CD4-positive, alpha-beta memory T cell (primary cell): ENCODE data around the gene SPTBN5. TPM values are rescaled to one million over a fixed set of nuclear protein-coding genes. Genes with fewer than 3 reads are reported as not detected.

Experiments
- CTCF ChIA-PET: fragments of 350-600 bp; sonication (Branson Sonifier 250); formaldehyde crosslinking; loops from one replicate; lab custom pipeline; 2021; ENCODE audit warnings: inconsistent platforms; ENCODE audit not compliant: partially characterized antibody; lab: Charles Lee
- POLR2A ChIA-PET: fragments of 350-600 bp; sonication (Branson Sonifier 250); formaldehyde crosslinking; loops from one replicate; lab custom pipeline; 2021; ENCODE audit not compliant: partially characterized antibody; lab: Charles Lee
- DNase-seq, 5 donors: peaks; one replicate each; pipeline versions ENCODE4 v3.0.0 to v3.0.0-alpha.2; 2020 to 2022; ENCODE audit warnings: mixed read lengths in 1 of 5
- H3K27ac ChIP-seq: one replicate; pipeline ENCODE4 v1.7.0; 2013; ENCODE audit warnings: low read depth, low read length
- H3K27me3 ChIP-seq: 2 replicates; pipeline ENCODE4 v1.7.0; 2013; ENCODE audit warnings: mild to moderate bottlenecking, low read length, moderate library complexity; ENCODE audit not compliant: insufficient read depth
- H3K36me3 ChIP-seq: 2 replicates; pipeline ENCODE4 v1.7.0; 2013; ENCODE audit warnings: mild to moderate bottlenecking, low read length, moderate library complexity; ENCODE audit not compliant: insufficient read depth
- H3K4me1 ChIP-seq: 2 replicates; pipeline ENCODE4 v1.7.0; 2013; ENCODE audit warnings: mild to moderate bottlenecking, low read length, moderate library complexity; ENCODE audit not compliant: insufficient read depth
- H3K4me3 ChIP-seq, 2 donors: one replicate each; pipeline ENCODE4 v1.7.0; 2013; ENCODE audit warnings: low read length in 2 of 2, mild to moderate bottlenecking in 1 of 2
- H3K9me3 ChIP-seq, 2 donors: one replicate each; pipeline ENCODE4 v1.7.0; 2013; ENCODE audit warnings: low read length in 2 of 2, control low read depth in 1 of 2; ENCODE audit not compliant: control insufficient read depth in 1 of 2
- H3K27ac Mint-ChIP-seq, 7 donors: one replicate each; pipeline ENCODE4 v1.8.0; 2020 to 2021; ENCODE audit warnings: mixed read lengths in 7 of 7, mild to moderate bottlenecking in 6 of 7, inconsistent platforms in 3 of 7, moderate library complexity in 3 of 7
- H3K27me3 Mint-ChIP-seq, 2 donors: one replicate each; pipeline ENCODE4 v1.8.0; 2020 to 2021; ENCODE audit warnings: mixed read lengths in 2 of 2
- H3K36me3 Mint-ChIP-seq, 2 donors: one replicate each; pipeline ENCODE4 v1.8.0; 2020 to 2021; ENCODE audit warnings: mixed read lengths in 2 of 2, inconsistent platforms in 1 of 2, mild to moderate bottlenecking in 1 of 2
- H3K4me1 Mint-ChIP-seq, 4 donors: one replicate each; pipeline ENCODE4 v1.8.0; 2020 to 2021; ENCODE audit warnings: mixed read lengths in 4 of 4, mild to moderate bottlenecking in 1 of 4
- H3K4me3 Mint-ChIP-seq, 8 donors: one replicate each; pipeline ENCODE4 v1.8.0; 2020 to 2021; ENCODE audit warnings: mixed read lengths in 8 of 8, mild to moderate bottlenecking in 7 of 8, moderate library complexity in 6 of 8, inconsistent platforms in 3 of 8
- H3K9me3 Mint-ChIP-seq, 8 donors: one replicate each; pipeline ENCODE4 v1.8.0; 2020 to 2021; ENCODE audit warnings: mixed read lengths in 8 of 8, mild to moderate bottlenecking in 5 of 8, inconsistent platforms in 3 of 8, moderate library complexity in 1 of 8
- intact Hi-C: fragments of 100-400 bp; cut with micrococcal nuclease; formaldehyde crosslinking; loops from one replicate; pipeline ENCODE4 v1.15.1; 2023
- polyA plus RNA-seq, 2 donors: library from polyadenylated mRNA; unstranded; fragments of 300-500 nt; fragmentation: Illumina TruSeq; gene quantifications; one replicate each; pipeline ENCODE4 v1.2.3, GENCODE V29; 2021
- total RNA-seq, 2 experiments: library from RNA; stranded (reverse); gene quantifications; one replicate each; pipeline ENCODE4 v1.2.3, GENCODE V29; 2021

The SPTBN5 gene
- total and polyA plus RNA-seq, 4 experiments from 2014 or later = 0.03 to 2.7 (median 2.4) TPM; not detected in 1

DNA sequence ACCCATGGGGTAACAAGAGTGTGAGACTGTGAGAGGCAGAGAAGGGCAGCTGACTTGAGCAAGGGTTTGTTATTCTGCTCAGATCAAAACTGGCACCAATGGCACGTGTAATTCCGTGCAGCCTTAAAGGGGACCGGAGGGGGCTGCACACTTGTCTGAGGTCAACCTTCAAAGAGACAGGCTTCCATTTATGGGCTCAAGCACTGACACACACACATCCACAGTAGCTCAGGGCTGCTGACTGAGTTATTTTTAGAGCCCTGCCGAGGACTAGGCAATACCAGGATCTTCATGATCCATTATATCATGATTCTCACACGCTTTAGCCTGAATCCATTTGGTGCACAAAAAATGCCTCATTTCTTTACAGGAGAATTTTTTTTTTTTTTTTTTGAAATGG is 20.6 kb upstream of the SPTBN5 start:
- peaks cover 0 to 13% (median 4%) of the 10 kb centered on the region in 4 donors for H3K4me1 Mint-ChIP-seq
- Histone ChIP-seq H3K4me1 (no peaks in the 10 kb centered on the region), H3K9me3 (no peaks in the 10 kb centered on the region), H3K36me3 (peaks cover 18% of the 10 kb centered on the region), H3K27me3 (no peaks in the 10 kb centered on the region), H3K27ac (no peak overlapping the region), H3K4me3 (no peak overlapping the region)
- no peaks in the 10 kb centered on the region for H3K9me3 Mint-ChIP-seq
- H3K27ac Mint-ChIP-seq = peak overlapping the region in 1 of 7 donors; percentile 25
- no peaks in the 10 kb centered on the region for H3K27me3 Mint-ChIP-seq
- CTCF ChIA-PET = interaction anchor here (1.4 to 2.3 kb wide), 2 partner anchors 10 to 23 kb away, joined by 7 to 9 read pairs; no protein-coding TSS in a partner anchor
- no peak for DNase-seq
- no peak overlapping the region for H3K4me3 Mint-ChIP-seq
- intact Hi-C loops = no loop called here
- peaks cover 28 to 65% of the 10 kb centered on the region in 2 donors for H3K36me3 Mint-ChIP-seq
- POLR2A ChIA-PET = no interaction called here

DNA sequence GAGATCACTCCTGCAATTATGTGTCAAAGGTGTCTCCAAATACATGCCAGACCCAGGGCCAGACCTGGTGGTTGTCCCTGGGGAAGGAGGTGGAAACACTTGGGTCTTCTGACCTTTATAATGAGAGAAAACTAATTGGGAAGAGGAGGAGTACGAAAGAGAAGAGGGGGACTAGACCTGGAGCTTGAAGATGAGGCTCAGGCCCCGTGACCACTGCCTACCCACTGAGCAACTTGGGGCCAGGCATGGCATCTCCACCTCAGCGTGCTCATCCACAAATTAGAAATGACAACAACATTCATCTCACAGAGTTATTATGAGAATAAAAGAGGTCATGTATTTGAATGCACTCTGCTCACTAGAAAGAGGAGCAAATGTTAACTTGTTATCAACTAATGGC is 19.4 kb upstream of the SPTBN5 start:
- Mint-ChIP-seq H3K36me3 (peaks cover 22 to 67% of the 10 kb centered on the region in 2 donors), H3K4me3 (no peak overlapping the region), H3K27me3 (no peaks in the 10 kb centered on the region), H3K4me1 (peaks cover 0 to 13% (median 4%) of the 10 kb centered on the region in 4 donors), H3K9me3 (no peaks in the 10 kb centered on the region), H3K27ac (peak overlapping the region in 3 of 7 donors; percentile 38 to 77 (median 68))
- CTCF ChIA-PET = interaction anchor here (1.5 to 2.3 kb wide), 2 partner anchors 8 to 140 kb away, joined by 5 to 9 read pairs; partner anchors contain the start of gene MAPKBP1
- no peaks in the 10 kb centered on the region for H3K27me3 ChIP-seq
- H3K9me3 ChIP-seq = no peaks in the 10 kb centered on the region
- H3K27ac ChIP-seq = no peak overlapping the region
- peaks cover 20% of the 10 kb centered on the region for H3K36me3 ChIP-seq
- no peaks in the 10 kb centered on the region for H3K4me1 ChIP-seq
- intact Hi-C loops = no loop called here
- no peak overlapping the region for H3K4me3 ChIP-seq
- DNase-seq = no peak
- POLR2A ChIA-PET = interaction anchor here (0.7 kb wide), 1 partner anchor 226 kb away, joined by 3 read pairs; no protein-coding TSS in a partner anchor

DNA sequence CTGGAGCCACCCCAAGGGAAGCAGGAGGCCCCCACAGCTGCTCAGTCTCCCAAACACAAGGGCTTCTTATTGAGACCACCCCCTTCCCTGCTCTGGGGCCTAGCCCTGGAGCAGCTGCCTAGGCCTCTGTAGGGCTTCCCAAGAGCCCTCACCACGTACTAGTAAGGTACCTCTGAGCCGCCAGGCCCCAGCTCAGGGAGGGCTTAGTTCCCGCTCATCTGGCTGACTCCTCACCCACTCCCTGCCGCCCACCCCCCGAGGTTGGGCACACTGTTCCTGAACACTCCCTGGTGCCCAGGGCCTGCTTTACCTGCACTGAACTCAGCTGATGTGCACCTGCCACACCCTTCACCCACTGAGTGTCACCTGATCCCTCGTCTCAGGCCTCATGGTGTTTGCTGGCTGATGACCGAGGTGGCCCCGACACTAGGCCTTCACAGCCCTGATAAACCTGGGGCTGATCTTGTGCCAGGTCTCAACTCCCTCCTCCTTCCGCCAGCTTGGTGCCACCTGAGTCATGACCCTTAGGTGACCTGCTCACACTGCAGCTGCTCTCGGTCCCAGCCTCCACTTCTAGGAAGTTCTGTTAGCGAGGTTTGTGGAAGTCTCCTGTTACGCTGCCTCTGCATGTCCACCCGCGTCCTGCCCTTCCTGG is 18.0 kb upstream of the SPTBN5 start:
- no peaks in the 10 kb centered on the region for H3K27me3 Mint-ChIP-seq
- Histone ChIP-seq H3K27me3 (no peaks in the 10 kb centered on the region), H3K36me3 (peaks cover 27% of the 10 kb centered on the region), H3K9me3 (no peaks in the 10 kb centered on the region), H3K27ac (no peak overlapping the region), H3K4me3 (no peak overlapping the region), H3K4me1 (no peaks in the 10 kb centered on the region)
- H3K9me3 Mint-ChIP-seq = no peaks in the 10 kb centered on the region
- intact Hi-C loops = no loop called here
- peaks cover 0 to 13% (median 3%) of the 10 kb centered on the region in 4 donors for H3K4me1 Mint-ChIP-seq
- DNase-seq = no peak
- no peak overlapping the region for H3K4me3 Mint-ChIP-seq
- peaks cover 28 to 65% of the 10 kb centered on the region in 2 donors for H3K36me3 Mint-ChIP-seq
- peak overlapping the region in 4 of 7 donors; percentile 13 to 70 (median 46) for H3K27ac Mint-ChIP-seq
- ChIA-PET POLR2A (no interaction called here), CTCF (interaction anchor here (1.5 kb wide), 1 partner anchor 138 kb away, joined by 5 read pairs; the partner anchor contains the start of gene MAPKBP1)

DNA sequence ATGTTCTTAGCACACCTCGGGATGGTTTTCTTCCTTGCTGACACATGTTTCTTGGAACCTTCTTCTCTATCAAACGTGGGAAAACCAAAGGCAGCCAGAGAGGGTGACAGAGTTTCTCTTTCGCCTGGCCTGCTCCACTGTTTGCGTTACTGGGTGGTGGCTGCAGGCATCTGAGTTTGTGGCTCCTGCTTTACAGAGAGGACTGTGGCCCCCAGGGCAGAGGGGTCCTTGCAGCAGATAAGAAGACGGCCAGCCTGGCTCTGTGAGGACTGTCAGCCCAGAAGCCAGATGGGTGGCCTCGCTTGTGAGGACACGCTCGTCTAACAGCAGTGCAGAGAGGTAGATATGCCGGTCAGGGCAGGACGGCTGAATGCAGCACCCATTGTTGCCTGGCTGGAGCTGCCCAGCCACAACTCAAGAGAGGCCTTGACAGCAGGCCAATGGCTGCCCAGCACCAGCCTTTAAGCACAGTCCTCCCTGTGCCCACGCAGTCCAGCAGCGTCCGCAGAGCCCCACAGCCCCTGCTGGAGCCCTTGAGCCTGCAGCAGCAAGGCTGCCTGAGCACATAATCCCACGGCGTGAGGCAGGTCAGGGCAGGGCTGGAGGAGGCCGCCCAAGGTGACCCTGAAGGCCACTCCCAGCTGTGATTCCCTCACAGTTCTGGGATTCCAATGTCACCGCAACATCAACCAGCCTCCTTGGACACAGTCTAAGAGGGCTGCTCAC is 15.0 kb upstream of the SPTBN5 start:
- Histone ChIP-seq H3K4me3 (no peak overlapping the region), H3K36me3 (peaks cover 29% of the 10 kb centered on the region), H3K4me1 (peaks cover 7% of the 10 kb centered on the region), H3K9me3 (no peaks in the 10 kb centered on the region), H3K27me3 (no peaks in the 10 kb centered on the region), H3K27ac (no peak overlapping the region)
- Mint-ChIP-seq H3K4me3 (no peak overlapping the region), H3K36me3 (peaks cover 35 to 66% of the 10 kb centered on the region in 2 donors), H3K4me1 (peaks cover 8 to 17% (median 10%) of the 10 kb centered on the region in 4 donors), H3K27me3 (no peaks in the 10 kb centered on the region), H3K27ac (peak overlapping the region in 2 of 7 donors; percentile 23 to 40), H3K9me3 (no peaks in the 10 kb centered on the region)
- intact Hi-C loops = no loop called here
- ChIA-PET POLR2A (interaction anchor here (1.1 to 6.6 kb wide), 2 partner anchors 27 to 135 kb away, joined by 3 to 49 read pairs; partner anchors contain the start of gene MAPKBP1), CTCF (interaction anchor here (1.0 to 9.1 kb wide), 5 partner anchors 13 to 136 kb away, joined by 3 to 287 read pairs (median 5); partner anchors contain the start of gene MAPKBP1)
- no peak for DNase-seq

DNA sequence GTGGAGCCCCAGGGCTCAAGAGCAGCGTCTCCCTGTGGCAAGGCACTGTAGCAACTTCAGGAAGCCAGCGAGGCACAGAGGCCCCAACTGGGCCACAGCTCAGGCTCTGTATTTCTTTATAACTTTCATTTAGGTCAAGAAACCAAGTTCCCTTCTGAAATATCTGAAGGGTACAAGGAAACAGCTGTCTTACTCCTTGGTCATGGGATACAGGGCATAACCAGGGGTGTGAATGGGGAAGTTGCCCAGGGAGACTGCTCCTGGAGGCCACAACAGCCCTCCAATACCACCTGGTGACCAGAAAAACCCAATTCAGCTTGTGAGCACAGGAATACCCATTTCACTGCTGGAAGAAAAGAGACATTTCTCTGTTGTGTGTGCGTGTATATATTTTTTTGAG is 13.3 kb upstream of the SPTBN5 start:
- ChIA-PET POLR2A (interaction anchor here (1.0 to 6.6 kb wide), 2 partner anchors 12 to 29 kb away, joined by 4 to 49 read pairs; no protein-coding TSS in a partner anchor), CTCF (interaction anchor here (1.2 to 9.1 kb wide), 6 partner anchors 10 to 134 kb away, joined by 4 to 287 read pairs (median 7); partner anchors contain the start of gene MAPKBP1)
- Mint-ChIP-seq H3K4me1 (peaks cover 8 to 15% (median 10%) of the 10 kb centered on the region in 4 donors), H3K27ac (peak overlapping the region in 4 of 7 donors; percentile 12 to 42 (median 30)), H3K36me3 (peaks cover 33 to 56% of the 10 kb centered on the region in 2 donors), H3K4me3 (no peak overlapping the region), H3K9me3 (no peaks in the 10 kb centered on the region), H3K27me3 (no peaks in the 10 kb centered on the region)
- DNase-seq = no peak
- intact Hi-C loops = no loop called here
- no peak overlapping the region for H3K27ac ChIP-seq
- peaks cover 7% of the 10 kb centered on the region for H3K4me1 ChIP-seq
- H3K4me3 ChIP-seq = no peak overlapping the region
- peaks cover 26% of the 10 kb centered on the region for H3K36me3 ChIP-seq
- no peaks in the 10 kb centered on the region for H3K9me3 ChIP-seq
- no peaks in the 10 kb centered on the region for H3K27me3 ChIP-seq

DNA sequence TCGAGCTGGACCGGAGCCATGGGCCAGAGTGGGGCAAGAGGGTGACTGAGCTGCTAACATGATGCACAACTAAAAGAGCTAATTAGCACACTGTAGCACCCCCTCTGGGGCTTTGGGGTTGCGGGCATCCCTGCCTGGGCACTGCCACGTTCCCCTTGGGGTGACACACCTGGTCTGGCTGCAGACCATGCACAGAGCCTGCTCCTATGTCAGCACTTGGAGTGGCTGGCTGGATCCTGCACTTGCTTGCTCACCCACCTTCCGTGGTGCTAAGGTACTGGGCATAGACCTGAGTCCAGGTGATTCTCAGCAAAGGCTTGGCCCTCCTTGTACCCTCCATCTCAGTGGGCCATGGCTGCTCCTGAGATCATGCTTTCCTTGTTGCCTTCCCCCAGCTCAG is 12.8 kb upstream of the SPTBN5 start:
- Mint-ChIP-seq H3K27ac (peak overlapping the region in 3 of 7 donors; percentile 24 to 73 (median 35)), H3K36me3 (peaks cover 35 to 57% of the 10 kb centered on the region in 2 donors), H3K4me3 (no peak overlapping the region), H3K9me3 (no peaks in the 10 kb centered on the region), H3K4me1 (peaks cover 8 to 12% (median 10%) of the 10 kb centered on the region in 4 donors), H3K27me3 (no peaks in the 10 kb centered on the region)
- Histone ChIP-seq H3K4me1 (peaks cover 7% of the 10 kb centered on the region), H3K9me3 (no peaks in the 10 kb centered on the region), H3K36me3 (peaks cover 30% of the 10 kb centered on the region), H3K27ac (no peak overlapping the region), H3K4me3 (no peak overlapping the region), H3K27me3 (no peaks in the 10 kb centered on the region)
- intact Hi-C loops = no loop called here
- DNase-seq = no peak
- ChIA-PET CTCF (interaction anchor here (1.0 to 9.1 kb wide), 7 partner anchors 9 to 134 kb away, joined by 3 to 287 read pairs (median 8); partner anchors contain the start of gene MAPKBP1), POLR2A (interaction anchor here (1.0 to 6.6 kb wide), 2 partner anchors 12 to 30 kb away, joined by 4 to 49 read pairs; no protein-coding TSS in a partner anchor)
